Right lobe of liver (tissue), 4 donors: ENCODE measurements around the gene FCHO1.

Experiments used
- CTCF ChIP-seq, 4 donors: fragments of 200-600 bp in 3 of 4; fragments of 450-650 bp in 1 of 4; IDR thresholded peaks; one replicate each; pipeline versions ENCODE4 v1.5.1 to v1.8.0; 2016 to 2022; ENCODE audit warnings: antibody characterized with exemption in 4 of 4, mild to moderate bottlenecking in 2 of 4
- POLR2A ChIP-seq: fragments of 450-650 bp; IDR thresholded peaks from one replicate; pipeline ENCODE4 v1.6.1; 2017; ENCODE audit warnings: antibody characterized with exemption, mild to moderate bottlenecking
- donor health status: DM: no; HTN: no; CAD: no.
- donor health status: DM: no; HTN: no; CAD: no.
- donor health status: DM: no; HTN: yes; CAD: no.

- TF ChIP-seq CTCF (IDR thresholded peaks at IDR 0.05) (no peak), POLR2A (no peak)
Measured at GRCh38 chr19:17757125-17757524, 5.8 kb downstream of the FCHO1 start.
